ENCODE measurements around the gene PEX16.

DNA sequence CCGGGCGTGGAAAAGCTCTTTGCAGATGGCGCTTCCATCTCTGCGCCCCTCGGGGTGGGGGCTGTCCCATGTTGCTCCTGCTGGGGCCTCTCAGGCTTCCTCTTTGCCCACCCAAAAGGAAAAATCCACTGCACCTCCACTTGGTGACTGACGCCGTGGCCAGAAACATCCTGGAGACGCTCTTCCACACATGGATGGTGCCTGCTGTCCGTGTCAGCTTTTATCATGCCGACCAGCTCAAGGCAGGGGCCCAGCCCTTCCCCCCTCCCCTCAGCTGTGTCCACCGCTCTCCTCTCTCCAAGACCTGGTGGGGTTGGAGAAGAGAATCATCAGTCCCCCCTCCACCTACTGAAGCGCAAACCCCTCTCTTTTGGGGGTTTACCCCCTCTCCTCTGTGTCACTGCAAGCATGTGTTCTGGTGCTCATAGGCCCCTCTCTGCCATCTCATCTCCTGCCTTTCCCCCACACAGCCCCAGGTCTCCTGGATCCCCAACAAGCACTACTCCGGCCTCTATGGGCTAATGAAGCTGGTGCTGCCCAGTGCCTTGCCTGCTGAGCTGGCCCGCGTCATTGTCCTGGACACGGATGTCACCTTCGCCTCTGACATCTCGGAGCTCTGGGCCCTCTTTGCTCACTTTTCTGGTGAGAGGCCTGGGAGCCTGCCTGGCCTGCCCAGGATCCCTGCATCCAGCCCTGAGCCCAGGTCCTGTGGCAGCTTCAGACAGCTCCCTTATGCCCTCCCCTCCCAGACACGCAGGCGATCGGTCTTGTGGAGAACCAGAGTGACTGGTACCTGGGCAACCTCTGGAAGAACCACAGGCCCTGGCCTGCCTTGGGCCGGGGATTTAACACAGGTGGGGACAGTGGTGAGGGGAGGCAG lies 6.6 kb upstream of the PEX16 start:
- no peak for TF ChIP-seq EZH2 (IDR thresholded peaks at IDR 0.05; ENCODE audit: borderline replicate concordance, low read length)
- TF ChIP-seq, protein P1, sequence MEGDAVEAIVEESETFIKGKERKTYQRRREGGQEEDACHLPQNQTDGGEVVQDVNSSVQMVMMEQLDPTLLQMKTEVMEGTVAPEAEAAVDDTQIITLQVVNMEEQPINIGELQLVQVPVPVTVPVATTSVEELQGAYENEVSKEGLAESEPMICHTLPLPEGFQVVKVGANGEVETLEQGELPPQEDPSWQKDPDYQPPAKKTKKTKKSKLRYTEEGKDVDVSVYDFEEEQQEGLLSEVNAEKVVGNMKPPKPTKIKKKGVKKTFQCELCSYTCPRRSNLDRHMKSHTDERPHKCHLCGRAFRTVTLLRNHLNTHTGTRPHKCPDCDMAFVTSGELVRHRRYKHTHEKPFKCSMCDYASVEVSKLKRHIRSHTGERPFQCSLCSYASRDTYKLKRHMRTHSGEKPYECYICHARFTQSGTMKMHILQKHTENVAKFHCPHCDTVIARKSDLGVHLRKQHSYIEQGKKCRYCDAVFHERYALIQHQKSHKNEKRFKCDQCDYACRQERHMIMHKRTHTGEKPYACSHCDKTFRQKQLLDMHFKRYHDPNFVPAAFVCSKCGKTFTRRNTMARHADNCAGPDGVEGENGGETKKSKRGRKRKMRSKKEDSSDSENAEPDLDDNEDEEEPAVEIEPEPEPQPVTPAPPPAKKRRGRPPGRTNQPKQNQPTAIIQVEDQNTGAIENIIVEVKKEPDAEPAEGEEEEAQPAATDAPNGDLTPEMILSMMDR (conservative IDR thresholded peaks at IDR 0.05 in 1 of 2, IDR thresholded peaks at IDR 0.05 in 1 of 2; ENCODE audit: extremely low read depth in 1 of 2, insufficient read depth in 1 of 2, low read depth in 1 of 2, low read length in 2 of 2), result no peak
